ENCODE data around the gene SBSN. TPM values are rescaled to one million over a fixed set of nuclear protein-coding genes. Genes with fewer than 3 reads are reported as not detected.

SBSN gene
- total RNA-seq, 1 donor, result not detected

- H3K4me3 ChIP-seq (ENCODE audit: low read depth, low read length), result no peak overlapping the region
- peak; percentile 99 for TF ChIP-seq CTCF (IDR thresholded peaks at IDR 0.05; ENCODE audit: insufficient read depth, low read depth, low read length)
- DNase-seq (ENCODE audit: low read depth), result peak; percentile 63
Observed at GRCh38 chr19:35495107-35496064, 32.7 kb downstream of the SBSN start.

GRCh38 chr19:35493971-35494370 is 34.1 kb downstream of the SBSN start:
- no peak for DNase-seq (ENCODE audit: low read depth)

GRCh38 chr19:35491836-35492360 is 36.2 kb downstream of the SBSN start:
- DNase-seq (ENCODE audit: low read depth), result no peak
- TF ChIP-seq CTCF (IDR thresholded peaks at IDR 0.05; ENCODE audit: insufficient read depth, low read depth, low read length), result no peak
- H3K4me3 ChIP-seq (ENCODE audit: low read depth, low read length), result no peak overlapping the region

More at GRCh38 chr19:35493971-35494370, 34.1 kb downstream of the SBSN start:
- TF ChIP-seq CTCF (IDR thresholded peaks at IDR 0.05; ENCODE audit: insufficient read depth, low read depth, low read length), result no peak
- H3K4me3 ChIP-seq (ENCODE audit: low read depth, low read length), result no peak overlapping the region

- no peak for TF ChIP-seq CTCF (IDR thresholded peaks at IDR 0.05; ENCODE audit: insufficient read depth, low read depth, low read length)
- no peak for DNase-seq (ENCODE audit: low read depth)
- H3K4me3 ChIP-seq (ENCODE audit: low read depth, low read length), result no peak within 1 kb of the TSS
Observed at GRCh38 chr19:35490364-35490763, 37.7 kb downstream of the SBSN start, which contains the start of gene KRTDAP. KRTDAP (minus strand) TSS chr19:35490464; CDS start chr19:35490442, 22 bp downstream.

- TF ChIP-seq CTCF (IDR thresholded peaks at IDR 0.05; ENCODE audit: insufficient read depth, low read depth, low read length), result no peak
- H3K4me3 ChIP-seq (ENCODE audit: low read depth, low read length), result no peak overlapping the region
- no peak for DNase-seq (ENCODE audit: low read depth)
Observed at GRCh38 chr19:35488677-35489076, 39.4 kb downstream of the SBSN start.

GRCh38 chr19:35487656-35488182 is 40.4 kb downstream of the SBSN start:
- H3K4me3 ChIP-seq (ENCODE audit: low read depth, low read length), result no peak overlapping the region
- no peak for DNase-seq (ENCODE audit: low read depth)
- no peak for TF ChIP-seq CTCF (IDR thresholded peaks at IDR 0.05; ENCODE audit: insufficient read depth, low read depth, low read length)

Measured in fibroblast of villous mesenchyme (primary cell).